Prostate gland (tissue), 2 donors: ENCODE results near the gene UBAC2.

Experiments
- CTCF ChIP-seq, 4 experiments: fragments of 200-600 bp in 2 of 4; fragments of 450-650 bp in 2 of 4; sonication (generic) in 2 of 4; IDR thresholded peaks; 1 replicate in 3 of 4; 2 replicates in 1 of 4; pipeline ENCODE4 v1.5.1; 2016 to 2019; ENCODE audit warnings: antibody characterized with exemption in 4 of 4, mild to moderate bottlenecking in 2 of 4, moderate library complexity in 2 of 4
- POLR2A ChIP-seq: fragments of 450-650 bp; IDR thresholded peaks from one replicate; pipeline ENCODE4 v1.6.1; 2016; ENCODE audit warnings: antibody characterized with exemption, mild to moderate bottlenecking
- POLR2AphosphoS5 ChIP-seq: sonication (generic); formaldehyde crosslinking; IDR thresholded peaks from one replicate; pipeline ENCODE4 v1.6.1; 2017; ENCODE audit warnings: antibody characterized with exemption

DNA sequence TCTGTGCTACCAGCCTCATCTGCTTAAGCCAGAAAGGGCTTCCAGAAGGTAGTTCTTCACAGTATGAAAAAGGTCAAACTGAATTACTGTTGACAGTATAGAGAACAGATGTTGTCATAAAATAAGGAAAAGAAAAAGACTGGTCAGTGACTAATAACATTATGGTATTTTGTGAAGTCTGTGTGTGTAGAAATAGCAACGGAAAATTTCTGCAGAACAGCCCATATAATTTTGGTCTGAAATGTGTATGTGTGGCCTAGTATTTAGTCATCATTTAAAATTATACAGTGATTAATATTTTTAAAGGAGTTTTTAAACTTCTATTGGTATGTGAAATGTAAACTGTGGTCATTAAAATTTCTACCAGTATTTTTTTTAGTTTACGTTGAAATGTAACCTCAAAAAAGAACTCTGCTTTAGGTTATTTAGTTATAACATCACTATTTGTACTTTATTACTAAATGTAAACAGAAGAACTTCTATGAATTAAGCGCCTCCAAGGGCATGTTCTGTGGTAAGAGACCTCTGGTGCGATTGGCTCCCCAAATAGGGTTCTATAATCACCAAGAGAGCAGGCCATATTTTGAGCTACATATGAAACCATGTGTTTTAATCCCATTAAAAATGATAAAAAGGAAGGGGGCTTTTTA lies 109.9 kb downstream of the UBAC2 start:
- TF ChIP-seq CTCF (IDR thresholded peaks at IDR 0.05) (no peak), POLR2A (no peak), POLR2AphosphoS5 (no peak)
